Measurements from ENCODE around the gene BHLHE40. TPM values are rescaled to one million over a fixed set of nuclear protein-coding genes. Genes with fewer than 3 reads are reported as not detected.

The BHLHE40 gene
- total and polyA plus RNA-seq, 7 experiments from 2014 or later = 0.82 to 383 (median 4.3) TPM

GRCh38 chr3:4939276-4939675 lies 40.0 kb upstream of the BHLHE40 start:
- ChIA-PET POLR2A (no interaction called here), CTCF (interaction anchor here (0.6 kb wide), 1 partner anchor 173 kb away, joined by 4 read pairs; no protein-coding TSS in a partner anchor)
- H3K4me1 ChIP-seq (ENCODE audit: control insufficient read depth in 2 of 2, insufficient read depth in 2 of 2, low read length in 2 of 2) = peaks cover 0 to 3% of the 10 kb centered on the region in 2 donors
- H3K4me3 ChIP-seq (ENCODE audit: low read length) = no peak overlapping the region
- intact Hi-C loops (cut with micrococcal nuclease) = no loop called here
- no peaks in the 10 kb centered on the region for H3K36me3 ChIP-seq (ENCODE audit: control insufficient read depth in 2 of 3, insufficient read depth in 3 of 3, low read length in 3 of 3)
- Mint-ChIP-seq H3K4me3 (no peak overlapping the region), H3K36me3 (peaks cover 0 to 11% (median 0%) of the 10 kb centered on the region in 5 donors), H3K9me3 (peaks cover 0 to 7% (median 0%) of the 10 kb centered on the region in 11 donors), H3K27me3 (no peaks in the 10 kb centered on the region), H3K4me1 (peaks cover 0 to 21% (median 5%) of the 10 kb centered on the region in 7 donors), H3K27ac (no peak overlapping the region)
- no peak for DNase-seq
- no peak overlapping the region for H3K27ac ChIP-seq (ENCODE audit: low read depth, low read length)
- H3K9me3 ChIP-seq (ENCODE audit: control insufficient read depth in 2 of 3, low read length in 3 of 3) = no peaks in the 10 kb centered on the region
- H3K27me3 ChIP-seq (ENCODE audit: control insufficient read depth in 2 of 2, insufficient read depth in 2 of 2, low read length in 2 of 2) = no peaks in the 10 kb centered on the region
- no peak for ATAC-seq

GRCh38 chr3:4940985-4941384 lies 38.3 kb upstream of the BHLHE40 start:
- Histone ChIP-seq H3K9me3 (ENCODE audit: control insufficient read depth in 2 of 3, low read length in 3 of 3) (no peaks in the 10 kb centered on the region), H3K4me3 (ENCODE audit: low read length) (no peak overlapping the region), H3K4me1 (ENCODE audit: control insufficient read depth in 2 of 2, insufficient read depth in 2 of 2, low read length in 2 of 2) (no peaks in the 10 kb centered on the region), H3K27ac (ENCODE audit: low read depth, low read length) (no peak overlapping the region), H3K27me3 (ENCODE audit: control insufficient read depth in 2 of 2, insufficient read depth in 2 of 2, low read length in 2 of 2) (no peaks in the 10 kb centered on the region), H3K36me3 (ENCODE audit: control insufficient read depth in 2 of 3, insufficient read depth in 3 of 3, low read length in 3 of 3) (no peaks in the 10 kb centered on the region)
- Mint-ChIP-seq H3K9me3 (peaks cover 0 to 5% (median 0%) of the 10 kb centered on the region in 11 donors), H3K27ac (no peak overlapping the region), H3K4me3 (no peak overlapping the region), H3K4me1 (peaks cover 0 to 10% (median 0%) of the 10 kb centered on the region in 7 donors), H3K27me3 (no peaks in the 10 kb centered on the region), H3K36me3 (peaks cover 0 to 11% (median 0%) of the 10 kb centered on the region in 5 donors)
- CTCF ChIA-PET = no interaction called here
- intact Hi-C loops (cut with micrococcal nuclease) = no loop called here
- ATAC-seq = no peak
- POLR2A ChIA-PET = no interaction called here
- no peak for DNase-seq

GRCh38 chr3:4943549-4943948 lies 35.7 kb upstream of the BHLHE40 start:
- Histone ChIP-seq H3K36me3 (ENCODE audit: control insufficient read depth in 2 of 3, insufficient read depth in 3 of 3, low read length in 3 of 3) (no peaks in the 10 kb centered on the region), H3K9me3 (ENCODE audit: control insufficient read depth in 2 of 3, low read length in 3 of 3) (no peaks in the 10 kb centered on the region), H3K4me3 (ENCODE audit: low read length) (no peak overlapping the region), H3K27me3 (ENCODE audit: control insufficient read depth in 2 of 2, insufficient read depth in 2 of 2, low read length in 2 of 2) (no peaks in the 10 kb centered on the region), H3K4me1 (ENCODE audit: control insufficient read depth in 2 of 2, insufficient read depth in 2 of 2, low read length in 2 of 2) (no peaks in the 10 kb centered on the region), H3K27ac (ENCODE audit: low read depth, low read length) (no peak overlapping the region)
- ChIA-PET CTCF (interaction anchor here (1.1 kb wide), 1 partner anchor 41 kb away, joined by 3 read pairs; no protein-coding TSS in a partner anchor), POLR2A (no interaction called here)
- DNase-seq (no peak), ATAC-seq (no peak)
- intact Hi-C loops (cut with micrococcal nuclease) = no loop called here
- Mint-ChIP-seq H3K9me3 (peaks cover 0 to 1% (median 0%) of the 10 kb centered on the region in 11 donors), H3K36me3 (peaks cover 0 to 5% (median 0%) of the 10 kb centered on the region in 5 donors), H3K27ac (no peak overlapping the region), H3K27me3 (no peaks in the 10 kb centered on the region), H3K4me1 (no peaks in the 10 kb centered on the region), H3K4me3 (no peak overlapping the region)

DNA sequence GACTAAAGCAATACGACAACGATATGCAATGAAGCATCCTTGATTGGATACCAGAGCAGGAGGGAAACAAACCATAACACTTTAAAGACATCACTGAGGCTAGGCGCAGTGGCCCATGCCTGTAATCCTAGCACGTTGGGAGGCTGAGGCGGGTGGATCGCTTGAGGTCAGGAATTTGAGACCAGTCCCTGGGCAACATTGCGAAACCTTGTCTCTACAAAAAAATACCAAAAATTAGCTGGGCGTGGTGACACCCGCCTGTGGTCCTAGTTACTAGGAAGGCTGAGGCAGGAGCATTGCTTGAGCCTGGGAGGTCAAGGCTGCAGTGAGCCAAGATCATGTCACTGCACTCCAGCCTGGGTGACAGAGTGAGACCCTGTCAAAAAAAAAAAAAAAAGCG lies 33.9 kb upstream of the BHLHE40 start:
- Histone ChIP-seq H3K4me3 (ENCODE audit: low read length) (no peak overlapping the region), H3K9me3 (ENCODE audit: control insufficient read depth in 2 of 3, low read length in 3 of 3) (no peaks in the 10 kb centered on the region), H3K27me3 (ENCODE audit: control insufficient read depth in 2 of 2, insufficient read depth in 2 of 2, low read length in 2 of 2) (no peaks in the 10 kb centered on the region), H3K27ac (ENCODE audit: low read depth, low read length) (no peak overlapping the region), H3K4me1 (ENCODE audit: control insufficient read depth in 2 of 2, insufficient read depth in 2 of 2, low read length in 2 of 2) (no peaks in the 10 kb centered on the region), H3K36me3 (ENCODE audit: control insufficient read depth in 2 of 3, insufficient read depth in 3 of 3, low read length in 3 of 3) (no peaks in the 10 kb centered on the region)
- POLR2A ChIA-PET = no interaction called here
- ATAC-seq (no peak), DNase-seq (no peak)
- Mint-ChIP-seq H3K27me3 (no peaks in the 10 kb centered on the region), H3K4me1 (peaks cover 0 to 3% (median 0%) of the 10 kb centered on the region in 7 donors), H3K4me3 (no peak overlapping the region), H3K36me3 (peaks cover 0 to 3% (median 0%) of the 10 kb centered on the region in 5 donors), H3K9me3 (no peaks in the 10 kb centered on the region), H3K27ac (no peak overlapping the region)
- intact Hi-C loops (cut with micrococcal nuclease) = no loop called here
- CTCF ChIA-PET = no interaction called here

DNA sequence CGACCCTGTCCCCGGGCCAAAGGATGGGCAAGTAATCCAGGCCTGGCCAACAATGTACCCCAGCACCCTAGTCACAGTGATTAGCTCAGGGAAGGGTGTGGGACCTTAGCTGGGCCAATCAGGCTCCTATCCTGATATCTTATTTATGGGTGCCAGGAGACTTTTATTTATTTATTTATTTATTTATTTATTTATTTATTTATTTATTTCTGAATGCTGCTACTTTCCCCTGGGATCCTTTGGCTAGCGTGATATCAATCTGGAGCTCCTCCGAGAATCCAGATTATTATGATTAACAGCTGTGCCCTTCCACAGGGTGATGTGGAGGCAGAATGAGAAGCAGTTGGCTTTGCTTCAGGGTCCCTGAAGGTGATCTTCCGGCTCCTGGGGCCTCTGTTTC lies 32.2 kb upstream of the BHLHE40 start:
- Mint-ChIP-seq H3K27me3 (no peaks in the 10 kb centered on the region), H3K9me3 (no peaks in the 10 kb centered on the region), H3K4me1 (peaks cover 0 to 3% (median 0%) of the 10 kb centered on the region in 7 donors), H3K4me3 (no peak overlapping the region), H3K27ac (no peak overlapping the region), H3K36me3 (peaks cover 0 to 2% (median 0%) of the 10 kb centered on the region in 5 donors)
- ChIA-PET CTCF (interaction anchor here (0.6 to 0.9 kb wide), 2 partner anchors 22 to 228 kb away, joined by 3 to 6 read pairs; no protein-coding TSS in a partner anchor), POLR2A (no interaction called here)
- no peak overlapping the region for H3K4me3 ChIP-seq (ENCODE audit: low read length)
- intact Hi-C loops (cut with micrococcal nuclease) = no loop called here
- no peaks in the 10 kb centered on the region for H3K36me3 ChIP-seq (ENCODE audit: control insufficient read depth in 2 of 3, insufficient read depth in 3 of 3, low read length in 3 of 3)
- no peaks in the 10 kb centered on the region for H3K9me3 ChIP-seq (ENCODE audit: control insufficient read depth in 2 of 3, low read length in 3 of 3)
- H3K27ac ChIP-seq (ENCODE audit: low read depth, low read length) = no peak overlapping the region
- ATAC-seq (no peak), DNase-seq (no peak)
- H3K27me3 ChIP-seq (ENCODE audit: control insufficient read depth in 2 of 2, insufficient read depth in 2 of 2, low read length in 2 of 2) = no peaks in the 10 kb centered on the region
- no peaks in the 10 kb centered on the region for H3K4me1 ChIP-seq (ENCODE audit: control insufficient read depth in 2 of 2, insufficient read depth in 2 of 2, low read length in 2 of 2)

- Histone ChIP-seq H3K36me3 (ENCODE audit: control insufficient read depth in 2 of 3, insufficient read depth in 3 of 3, low read length in 3 of 3) (no peaks in the 10 kb centered on the region), H3K27me3 (ENCODE audit: control insufficient read depth in 2 of 2, insufficient read depth in 2 of 2, low read length in 2 of 2) (no peaks in the 10 kb centered on the region), H3K9me3 (ENCODE audit: control insufficient read depth in 2 of 3, low read length in 3 of 3) (no peaks in the 10 kb centered on the region), H3K4me3 (ENCODE audit: low read length) (no peak overlapping the region), H3K27ac (ENCODE audit: low read depth, low read length) (no peak overlapping the region), H3K4me1 (ENCODE audit: control insufficient read depth in 2 of 2, insufficient read depth in 2 of 2, low read length in 2 of 2) (no peaks in the 10 kb centered on the region)
- Mint-ChIP-seq H3K27me3 (no peaks in the 10 kb centered on the region), H3K4me1 (peaks cover 0 to 4% (median 0%) of the 10 kb centered on the region in 7 donors), H3K36me3 (peaks cover 0 to 2% (median 0%) of the 10 kb centered on the region in 5 donors), H3K27ac (no peak overlapping the region), H3K4me3 (no peak overlapping the region), H3K9me3 (peaks cover 0 to 2% (median 0%) of the 10 kb centered on the region in 11 donors)
- intact Hi-C loops (cut with micrococcal nuclease) = no loop called here
- ChIA-PET CTCF (no interaction called here), POLR2A (interaction anchor here (0.7 kb wide), 1 partner anchor 102 kb away, joined by 4 read pairs; no protein-coding TSS in a partner anchor)
- ATAC-seq (no peak), DNase-seq (no peak)
These were observed 30.8 kb upstream of the BHLHE40 start for GRCh38 chr3:4948395-4948794.

GRCh38 chr3:4949004-4949403 lies 30.2 kb upstream of the BHLHE40 start:
- no peaks in the 10 kb centered on the region for H3K9me3 ChIP-seq (ENCODE audit: control insufficient read depth in 2 of 3, low read length in 3 of 3)
- H3K4me3 Mint-ChIP-seq = no peak overlapping the region
- POLR2A ChIA-PET = interaction anchor here (0.6 to 1.1 kb wide), 3 partner anchors 46 to 103 kb away, joined by 3 to 4 read pairs (median 3); no protein-coding TSS in a partner anchor
- no peaks in the 10 kb centered on the region for H3K27me3 Mint-ChIP-seq
- H3K36me3 ChIP-seq (ENCODE audit: control insufficient read depth in 2 of 3, insufficient read depth in 3 of 3, low read length in 3 of 3) = no peaks in the 10 kb centered on the region
- intact Hi-C loops (cut with micrococcal nuclease) = no loop called here
- ATAC-seq (no peak), DNase-seq (no peak)
- H3K4me3 ChIP-seq (ENCODE audit: low read length) = no peak overlapping the region
- CTCF ChIA-PET = no interaction called here
- H3K4me1 Mint-ChIP-seq = peaks cover 0 to 6% (median 0%) of the 10 kb centered on the region in 7 donors
- peaks cover 0 to 7% (median 0%) of the 10 kb centered on the region in 5 donors for H3K36me3 Mint-ChIP-seq
- no peak overlapping the region for H3K27ac Mint-ChIP-seq
- no peak overlapping the region for H3K27ac ChIP-seq (ENCODE audit: low read depth, low read length)
- peaks cover 0 to 4% (median 0%) of the 10 kb centered on the region in 11 donors for H3K9me3 Mint-ChIP-seq
- H3K4me1 ChIP-seq (ENCODE audit: control insufficient read depth in 2 of 2, insufficient read depth in 2 of 2, low read length in 2 of 2) = no peaks in the 10 kb centered on the region
- H3K27me3 ChIP-seq (ENCODE audit: control insufficient read depth in 2 of 2, insufficient read depth in 2 of 2, low read length in 2 of 2) = no peaks in the 10 kb centered on the region
